ENCODE measurements around the gene CNTNAP5. TPM values are rescaled to one million over a fixed set of nuclear protein-coding genes. Genes with fewer than 3 reads are reported as not detected.
A peak's percentile ranks its signal among the peaks of the same experiment; 100 is the strongest.

The CNTNAP5 gene
- total and polyA plus RNA-seq, 4 donors, result not detected

GRCh38 chr2:124026503-124026902 is 1.4 kb downstream of the CNTNAP5 start:
- peaks cover 0 to 10% (median 0%) of the 10 kb centered on the region in 4 donors for H3K4me1 ChIP-seq (ENCODE audit: control insufficient read depth in 4 of 4, insufficient read depth in 4 of 4, low read length in 3 of 4)
- WGBS, result 81% methylated on average over 2 of the region's 2 CpGs
- no peak overlapping the region for H3K9ac ChIP-seq (ENCODE audit: low read depth in 1 of 2, low read length in 2 of 2)
- H3K27ac ChIP-seq (ENCODE audit: low read depth in 1 of 2, low read length in 2 of 2), result no peak overlapping the region
- H3K27me3 ChIP-seq (ENCODE audit: control insufficient read depth in 4 of 4, insufficient read depth in 4 of 4, low read length in 3 of 4), result peaks cover 2 to 21% (median 5%) of the 10 kb centered on the region in 4 donors
- no peaks in the 10 kb centered on the region for H3K9me3 ChIP-seq (ENCODE audit: control insufficient read depth in 4 of 4, low read length in 3 of 4)
- no peak for DNase-seq (ENCODE audit: low spot score)
- no peak for TF ChIP-seq HNF4A (conservative IDR thresholded peaks at IDR 0.05)
- TF ChIP-seq TAF1 (conservative IDR thresholded peaks at IDR 0.05), result no peak
- no peak for TF ChIP-seq SP1 (IDR thresholded peaks at IDR 0.05)
- H3K4me3 ChIP-seq (ENCODE audit: low read depth in 1 of 3, low read length in 3 of 3), result no peak overlapping the region
- H3K36me3 ChIP-seq (ENCODE audit: control insufficient read depth in 4 of 4, insufficient read depth in 3 of 4, low read depth in 1 of 4, low read length in 3 of 4), result no peaks in the 10 kb centered on the region

DNA sequence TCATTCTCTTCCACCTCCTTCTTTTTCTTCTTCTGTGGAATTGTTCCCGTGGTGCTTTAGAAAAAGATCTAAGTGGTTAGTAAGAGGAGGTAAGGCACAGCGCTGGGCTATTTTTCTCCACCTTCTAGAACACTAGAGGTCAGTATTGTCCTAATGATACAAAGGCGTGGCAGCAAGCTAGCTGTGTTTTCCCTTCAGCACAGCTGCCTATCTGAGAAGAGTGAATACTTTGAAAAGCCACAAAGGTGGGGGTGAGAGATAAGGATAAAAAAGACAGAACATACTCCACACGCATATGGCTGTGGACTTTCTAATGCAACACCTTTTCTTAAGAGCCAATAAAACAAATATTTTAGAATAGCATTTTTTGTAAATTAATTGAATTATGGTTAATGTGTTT is 2.1 kb downstream of the CNTNAP5 start:
- Histone ChIP-seq H3K4me1 (ENCODE audit: control insufficient read depth in 4 of 4, insufficient read depth in 4 of 4, low read length in 3 of 4) (peaks cover 0 to 10% (median 0%) of the 10 kb centered on the region in 4 donors), H3K36me3 (ENCODE audit: control insufficient read depth in 4 of 4, insufficient read depth in 3 of 4, low read depth in 1 of 4, low read length in 3 of 4) (no peaks in the 10 kb centered on the region), H3K27me3 (ENCODE audit: control insufficient read depth in 4 of 4, insufficient read depth in 4 of 4, low read length in 3 of 4) (peaks cover 2 to 21% (median 4%) of the 10 kb centered on the region in 4 donors), H3K27ac (ENCODE audit: low read depth in 1 of 2, low read length in 2 of 2) (no peak overlapping the region), H3K9me3 (ENCODE audit: control insufficient read depth in 4 of 4, low read length in 3 of 4) (no peaks in the 10 kb centered on the region), H3K4me3 (ENCODE audit: low read depth in 1 of 3, low read length in 3 of 3) (no peak overlapping the region), H3K9ac (ENCODE audit: low read depth in 1 of 2, low read length in 2 of 2) (no peak overlapping the region)
- 2% methylated on average over 4 of the region's 4 CpGs for WGBS
- DNase-seq (ENCODE audit: low spot score), result no peak
- TF ChIP-seq, protein P1, sequence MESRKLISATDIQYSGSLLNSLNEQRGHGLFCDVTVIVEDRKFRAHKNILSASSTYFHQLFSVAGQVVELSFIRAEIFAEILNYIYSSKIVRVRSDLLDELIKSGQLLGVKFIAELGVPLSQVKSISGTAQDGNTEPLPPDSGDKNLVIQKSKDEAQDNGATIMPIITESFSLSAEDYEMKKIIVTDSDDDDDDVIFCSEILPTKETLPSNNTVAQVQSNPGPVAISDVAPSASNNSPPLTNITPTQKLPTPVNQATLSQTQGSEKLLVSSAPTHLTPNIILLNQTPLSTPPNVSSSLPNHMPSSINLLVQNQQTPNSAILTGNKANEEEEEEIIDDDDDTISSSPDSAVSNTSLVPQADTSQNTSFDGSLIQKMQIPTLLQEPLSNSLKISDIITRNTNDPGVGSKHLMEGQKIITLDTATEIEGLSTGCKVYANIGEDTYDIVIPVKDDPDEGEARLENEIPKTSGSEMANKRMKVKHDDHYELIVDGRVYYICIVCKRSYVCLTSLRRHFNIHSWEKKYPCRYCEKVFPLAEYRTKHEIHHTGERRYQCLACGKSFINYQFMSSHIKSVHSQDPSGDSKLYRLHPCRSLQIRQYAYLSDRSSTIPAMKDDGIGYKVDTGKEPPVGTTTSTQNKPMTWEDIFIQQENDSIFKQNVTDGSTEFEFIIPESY (IDR thresholded peaks at IDR 0.05), result no peak
- no peak for TF ChIP-seq EGR1 (IDR thresholded peaks at IDR 0.05; ENCODE audit: low read depth in 2 of 2)
- no peak for TF ChIP-seq NR2F2 (IDR thresholded peaks at IDR 0.05)
- TF ChIP-seq RAD21 (IDR thresholded peaks at IDR 0.05), result peak; percentile 56 to 63
- no peak for TF ChIP-seq RXRA (IDR thresholded peaks at IDR 0.05)
- no peak for TF ChIP-seq TAF1 (conservative IDR thresholded peaks at IDR 0.05)
- no peak for TF ChIP-seq YY1 (IDR thresholded peaks at IDR 0.05)
- TF ChIP-seq REST (IDR thresholded peaks at IDR 0.05), result peak; percentile 49
- no peak for TF ChIP-seq SP1 (IDR thresholded peaks at IDR 0.05)
- TF ChIP-seq MAX (IDR thresholded peaks at IDR 0.05), result no peak
- no peak for TF ChIP-seq HNF4G (IDR thresholded peaks at IDR 0.05)
- TF ChIP-seq CTCF (IDR thresholded peaks at IDR 0.05; ENCODE audit: low read depth, low read length, missing input control), result peak; percentile 54
- TF ChIP-seq HNF4A (conservative IDR thresholded peaks at IDR 0.05), result no peak
- TF ChIP-seq FOXA2 (IDR thresholded peaks at IDR 0.05), result no peak
- TF ChIP-seq JUND (IDR thresholded peaks at IDR 0.05), result no peak
- no peak for TF ChIP-seq FOXA1 (IDR thresholded peaks at IDR 0.05)
- TF ChIP-seq, protein P2, sequence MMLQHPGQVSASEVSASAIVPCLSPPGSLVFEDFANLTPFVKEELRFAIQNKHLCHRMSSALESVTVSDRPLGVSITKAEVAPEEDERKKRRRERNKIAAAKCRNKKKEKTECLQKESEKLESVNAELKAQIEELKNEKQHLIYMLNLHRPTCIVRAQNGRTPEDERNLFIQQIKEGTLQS (IDR thresholded peaks at IDR 0.05), result no peak
- no peak for TF ChIP-seq GABPA (IDR thresholded peaks at IDR 0.05 in 1 of 2, conservative IDR thresholded peaks at IDR 0.05 in 1 of 2)
